Raji (cell line): Measurements from ENCODE around the gene POC5.

Experiments
- POLR2A ChIP-seq: IDR thresholded peaks from 2 replicates; pipeline ENCODE4 v1.6.1; 2011; ENCODE audit warnings: low read depth, low read length, control low read depth; ENCODE audit not compliant: insufficient read depth

POC5 gene

DNA sequence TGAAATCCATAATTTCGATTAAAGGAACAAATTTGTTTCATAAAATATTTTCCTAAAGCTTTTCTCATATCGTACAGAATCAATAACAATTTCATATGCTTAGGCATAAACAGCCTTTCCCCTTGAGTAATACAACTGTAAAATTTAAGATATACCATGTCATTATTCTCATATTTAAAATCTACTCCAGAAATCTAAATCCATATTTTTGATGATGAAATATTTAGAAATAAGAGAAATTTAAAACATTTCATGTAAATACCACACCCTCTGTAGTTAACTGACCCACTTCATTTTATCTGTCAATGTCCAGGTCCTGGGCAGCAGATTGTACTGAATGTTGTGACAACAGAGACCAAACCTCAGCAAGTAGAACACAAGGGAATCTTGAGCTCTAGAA lies 5.1 kb downstream of the POC5 start:
- no peak for TF ChIP-seq POLR2A

DNA sequence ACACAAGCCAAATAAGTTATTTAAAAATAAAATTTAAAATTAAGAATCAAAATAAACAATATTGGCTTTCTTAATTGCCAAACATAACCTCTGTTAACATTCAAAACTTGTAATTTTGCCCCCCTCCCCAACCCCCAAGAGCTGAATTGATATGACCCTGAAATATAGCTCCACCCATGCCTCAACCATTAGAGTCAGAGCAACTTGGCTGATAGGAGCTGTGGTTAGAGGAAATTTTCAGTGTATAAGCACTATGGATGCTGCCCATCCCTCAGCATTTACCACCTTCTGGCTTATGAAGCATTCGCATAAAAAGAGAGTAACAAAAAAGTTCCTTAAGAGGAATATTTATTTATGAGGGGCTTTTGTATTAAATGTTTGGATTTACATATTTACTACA lies 6.1 kb downstream of the POC5 start:
- TF ChIP-seq POLR2A: no peak

DNA sequence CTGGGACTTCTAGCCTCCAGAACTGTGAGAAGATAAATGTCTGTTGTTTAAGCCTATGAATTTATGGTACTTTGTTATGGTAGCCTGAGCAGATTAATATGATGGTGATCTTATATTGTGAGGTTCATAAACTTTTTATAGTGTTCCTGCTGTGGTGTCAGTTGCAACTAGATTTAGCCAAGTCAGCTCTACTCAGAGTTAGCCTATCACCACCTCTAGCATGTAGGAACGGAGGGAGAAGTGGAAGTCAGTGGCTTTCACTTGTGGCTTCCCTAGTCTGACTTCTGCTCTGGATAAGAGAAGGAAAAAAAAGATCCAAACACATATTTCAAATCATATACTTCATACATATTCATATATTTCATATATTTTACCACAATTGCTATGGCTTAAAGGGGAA lies 6.6 kb downstream of the POC5 start:
- no peak for TF ChIP-seq POLR2A

DNA sequence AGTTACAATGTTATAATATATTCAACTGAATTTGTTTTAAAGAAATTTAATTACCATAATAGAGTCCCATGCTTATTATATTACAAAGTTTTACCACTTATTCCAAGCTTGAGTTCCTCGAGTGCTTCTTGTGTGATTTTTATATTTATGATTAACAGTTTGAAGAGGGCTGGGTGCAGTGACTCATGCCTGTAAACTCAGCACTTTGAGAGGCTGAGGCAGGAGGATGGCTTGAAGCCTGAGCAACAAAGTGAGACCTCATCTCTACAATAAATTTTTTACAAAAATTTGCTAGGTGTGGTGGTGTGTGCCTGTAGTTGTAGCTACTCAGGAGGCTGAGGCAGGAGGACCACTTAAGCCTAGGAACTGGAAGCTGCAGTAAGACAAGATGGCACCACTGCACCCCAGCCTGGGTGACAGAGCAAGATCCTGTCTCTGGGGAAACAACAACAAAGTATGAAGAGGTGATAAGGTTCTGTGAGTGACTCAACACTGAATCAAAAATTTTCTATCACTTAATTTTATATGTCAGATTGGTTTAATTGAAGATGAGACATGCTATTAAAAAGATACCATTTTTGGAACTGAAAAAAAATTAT lies 9.2 kb downstream of the POC5 start:
- TF ChIP-seq POLR2A: no peak

GRCh38 chr5:75706775-75707174 lies 10.5 kb downstream of the POC5 start:
- TF ChIP-seq POLR2A: no peak

DNA sequence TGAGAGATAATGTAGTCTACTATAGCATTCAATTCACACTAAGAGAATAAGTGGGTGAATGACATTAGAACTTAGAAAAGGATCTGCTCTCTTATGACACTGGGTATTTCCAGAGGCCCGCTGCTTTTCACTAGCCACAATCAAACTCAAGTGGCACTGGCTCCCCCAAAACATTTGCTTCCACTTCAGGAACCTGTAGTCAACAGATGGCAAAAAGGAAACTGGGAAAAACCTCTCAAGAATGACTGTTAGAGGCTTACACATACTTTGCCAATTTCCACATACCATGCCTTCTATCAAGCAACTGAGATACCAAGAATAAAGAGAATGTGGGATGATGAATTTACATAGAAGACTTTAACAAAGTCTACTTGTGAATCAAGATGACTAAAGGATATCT lies 11.2 kb downstream of the POC5 start:
- TF ChIP-seq POLR2A: no peak

DNA sequence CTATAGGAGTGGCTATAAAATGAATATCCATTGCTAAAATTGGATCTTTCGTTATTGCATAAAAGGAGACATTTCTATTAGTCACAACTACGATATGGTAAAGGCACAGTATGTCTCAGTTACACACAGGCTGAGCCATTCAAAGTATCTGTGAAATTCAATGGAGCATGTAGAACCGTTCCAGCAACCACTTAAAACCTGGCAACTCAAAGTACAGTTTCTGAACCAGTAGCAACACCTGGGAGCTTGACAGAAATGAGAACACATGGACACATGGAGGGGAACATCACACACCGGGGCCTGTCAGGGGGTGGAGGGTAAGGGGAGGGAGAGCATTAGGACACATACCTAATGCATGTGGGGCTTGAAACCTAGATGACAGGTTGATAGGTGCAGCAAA lies 15.4 kb downstream of the POC5 start:
- no peak for TF ChIP-seq POLR2A

- no peak for TF ChIP-seq POLR2A
Measured at GRCh38 chr5:75694781-75695180, 22.5 kb downstream of the POC5 start.

DNA sequence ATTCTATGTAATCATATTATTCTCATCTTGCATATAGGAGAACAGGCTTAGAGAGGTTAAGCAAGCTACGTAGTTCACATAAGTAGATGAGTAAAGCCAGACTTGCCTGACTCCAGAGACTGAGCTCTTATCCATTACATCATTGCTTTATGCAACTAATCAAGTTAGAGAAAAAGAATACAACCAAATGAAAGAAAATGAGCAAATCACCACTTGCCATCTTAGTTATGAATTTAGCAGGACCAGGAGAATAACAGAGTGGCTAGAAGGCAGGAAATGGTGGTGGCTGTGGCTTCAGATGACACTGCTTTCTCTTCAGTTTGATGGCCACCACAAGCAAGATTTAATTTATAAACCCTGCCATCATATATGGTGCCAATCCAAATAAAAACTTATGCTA lies 26.6 kb downstream of the POC5 start:
- no peak for TF ChIP-seq POLR2A

DNA sequence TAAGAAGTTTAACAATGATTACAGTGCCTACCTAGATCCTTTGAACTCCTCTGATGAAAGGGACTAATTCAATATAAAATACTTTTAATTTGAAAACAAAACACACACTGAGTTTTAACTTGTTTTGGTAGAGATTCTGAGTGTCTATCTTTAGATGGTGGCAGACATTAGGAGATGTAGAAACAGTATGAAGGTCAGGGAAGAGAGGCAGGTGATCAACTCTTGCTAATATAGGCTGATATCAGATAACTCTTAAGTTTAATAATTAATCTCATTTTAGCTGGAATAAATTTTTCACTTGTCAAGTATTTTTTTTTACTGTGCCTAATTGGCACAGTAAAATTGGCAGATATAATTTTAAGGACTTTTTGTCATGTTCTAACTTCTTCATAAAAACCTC lies 30.8 kb downstream of the POC5 start:
- no peak for TF ChIP-seq POLR2A

DNA sequence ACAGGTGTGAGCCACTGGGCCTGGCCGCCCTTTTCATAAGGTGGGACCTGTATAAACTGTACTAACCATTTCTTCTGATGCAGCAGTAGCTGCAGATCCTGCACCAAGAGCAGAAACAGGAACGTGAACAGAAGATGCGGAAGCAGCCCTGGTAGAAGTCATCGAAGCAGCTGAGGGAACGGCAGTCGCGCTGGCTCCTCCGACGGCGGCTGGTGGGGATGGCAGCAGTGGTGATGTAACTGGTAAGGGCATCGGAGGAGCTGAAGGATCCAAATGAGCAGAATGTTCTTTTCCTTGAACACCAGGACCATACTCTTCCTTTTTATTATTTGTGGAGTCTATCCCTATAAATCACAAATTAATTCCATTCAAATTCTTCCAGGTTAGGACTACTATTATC lies 32.1 kb downstream of the POC5 start:
- TF ChIP-seq POLR2A: no peak

- no peak for TF ChIP-seq POLR2A
Measured at GRCh38 chr5:75681125-75681830, 36.0 kb downstream of the POC5 start.

- TF ChIP-seq POLR2A: no peak
Measured at GRCh38 chr5:75678155-75678554, 39.1 kb downstream of the POC5 start.

GRCh38 chr5:75677607-75678006 lies 39.6 kb downstream of the POC5 start:
- TF ChIP-seq POLR2A: no peak

- TF ChIP-seq POLR2A: no peak
Measured at GRCh38 chr5:75675783-75676182, 41.5 kb downstream of the POC5 start.

DNA sequence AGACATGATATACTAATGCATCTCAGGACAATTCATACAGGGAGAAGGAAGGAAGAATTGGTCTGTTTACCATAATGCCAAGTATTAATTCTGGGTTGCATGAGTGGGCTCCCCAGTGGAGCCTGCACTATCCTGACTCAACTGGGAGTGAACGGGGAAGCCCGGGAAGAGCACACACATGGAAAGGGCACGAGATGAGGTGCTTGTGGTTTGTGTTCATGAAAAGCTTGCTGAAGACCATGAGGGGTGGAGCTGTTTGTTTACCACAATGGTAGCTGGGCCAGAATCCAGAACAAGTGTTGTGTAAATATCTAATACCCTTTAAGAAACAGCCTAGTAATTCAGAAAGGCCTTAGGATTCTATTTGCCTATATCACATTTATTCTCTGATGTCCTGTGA lies 44.6 kb downstream of the POC5 start:
- no peak for TF ChIP-seq POLR2A

GRCh38 chr5:75671506-75671905 lies 45.7 kb downstream of the POC5 start:
- TF ChIP-seq POLR2A: no peak
